ENCODE measurements around the gene SYCP2L.
"Not testable (repeated sequence)": the region's sequence is repeated elsewhere in the genome, so short reads cannot be mapped to it uniquely, and the experiment has no call there.

The SYCP2L gene

GRCh38 chr6:10993896-10994295 is 107.0 kb downstream of the SYCP2L start:
- no peaks in the 10 kb centered on the region for H3K9me3 Mint-ChIP-seq (ENCODE audit: low read depth)
- H3K27me3 Mint-ChIP-seq, result no peaks in the 10 kb centered on the region
- no peaks in the 10 kb centered on the region for H3K4me1 Mint-ChIP-seq (ENCODE audit: low read depth)
- H3K27ac Mint-ChIP-seq, result no peak overlapping the region
- no peaks in the 10 kb centered on the region for H3K36me3 Mint-ChIP-seq
- no peak overlapping the region for H3K4me3 Mint-ChIP-seq

GRCh38 chr6:10995114-10995707 is 108.4 kb downstream of the SYCP2L start:
- H3K27ac Mint-ChIP-seq, result no peak overlapping the region
- H3K4me1 Mint-ChIP-seq (ENCODE audit: low read depth), result no peaks in the 10 kb centered on the region
- H3K4me3 Mint-ChIP-seq, result no peak overlapping the region
- H3K27me3 Mint-ChIP-seq, result no peaks in the 10 kb centered on the region
- H3K36me3 Mint-ChIP-seq, result no peaks in the 10 kb centered on the region
- no peaks in the 10 kb centered on the region for H3K9me3 Mint-ChIP-seq (ENCODE audit: low read depth)

GRCh38 chr6:10999994-11000393 is 113.1 kb downstream of the SYCP2L start:
- H3K27me3 Mint-ChIP-seq, result peaks cover 6% of the 10 kb centered on the region
- no peaks in the 10 kb centered on the region for H3K36me3 Mint-ChIP-seq
- no peak overlapping the region for H3K4me3 Mint-ChIP-seq
- H3K27ac Mint-ChIP-seq, result no peak overlapping the region
- H3K9me3 Mint-ChIP-seq (ENCODE audit: low read depth), result no peaks in the 10 kb centered on the region
- H3K4me1 Mint-ChIP-seq (ENCODE audit: low read depth), result no peaks in the 10 kb centered on the region

GRCh38 chr6:11002176-11002575 is 115.3 kb downstream of the SYCP2L start:
- no peaks in the 10 kb centered on the region for H3K4me1 Mint-ChIP-seq (ENCODE audit: low read depth)
- no peak overlapping the region for H3K4me3 Mint-ChIP-seq
- no peaks in the 10 kb centered on the region for H3K36me3 Mint-ChIP-seq
- H3K27ac Mint-ChIP-seq, result no peak overlapping the region
- no peaks in the 10 kb centered on the region for H3K9me3 Mint-ChIP-seq (ENCODE audit: low read depth)
- H3K27me3 Mint-ChIP-seq, result peaks cover 6% of the 10 kb centered on the region

- H3K4me1 Mint-ChIP-seq (ENCODE audit: low read depth); H3K36me3 Mint-ChIP-seq; H3K4me3 Mint-ChIP-seq; H3K27ac Mint-ChIP-seq; H3K27me3 Mint-ChIP-seq; H3K9me3 Mint-ChIP-seq (ENCODE audit: low read depth): not testable (repeated sequence)
These were observed 116.4 kb downstream of the SYCP2L start for GRCh38 chr6:11003297-11003696.

GRCh38 chr6:11006061-11006460 is 119.2 kb downstream of the SYCP2L start:
- Mint-ChIP-seq H3K4me1 (ENCODE audit: low read depth) (no peaks in the 10 kb centered on the region), H3K4me3 (no peak overlapping the region), H3K27me3 (peaks cover 15% of the 10 kb centered on the region), H3K9me3 (ENCODE audit: low read depth) (no peaks in the 10 kb centered on the region), H3K36me3 (no peaks in the 10 kb centered on the region), H3K27ac (no peak overlapping the region)

GRCh38 chr6:11007715-11008608 is 121.1 kb downstream of the SYCP2L start:
- H3K36me3 Mint-ChIP-seq, result no peaks in the 10 kb centered on the region
- H3K27me3 Mint-ChIP-seq, result peaks cover 11% of the 10 kb centered on the region
- no peaks in the 10 kb centered on the region for H3K4me1 Mint-ChIP-seq (ENCODE audit: low read depth)
- H3K9me3 Mint-ChIP-seq (ENCODE audit: low read depth), result no peaks in the 10 kb centered on the region
- no peak overlapping the region for H3K27ac Mint-ChIP-seq
- H3K4me3 Mint-ChIP-seq, result no peak overlapping the region

GRCh38 chr6:11008821-11009220 is 122.0 kb downstream of the SYCP2L start:
- no peak overlapping the region for H3K27ac Mint-ChIP-seq
- H3K27me3 Mint-ChIP-seq, result peaks cover 13% of the 10 kb centered on the region
- H3K4me3 Mint-ChIP-seq, result no peak overlapping the region
- no peaks in the 10 kb centered on the region for H3K9me3 Mint-ChIP-seq (ENCODE audit: low read depth)
- no peaks in the 10 kb centered on the region for H3K4me1 Mint-ChIP-seq (ENCODE audit: low read depth)
- H3K36me3 Mint-ChIP-seq, result no peaks in the 10 kb centered on the region

- no peaks in the 10 kb centered on the region for H3K4me1 Mint-ChIP-seq (ENCODE audit: low read depth)
- peaks cover 13% of the 10 kb centered on the region for H3K27me3 Mint-ChIP-seq
- H3K9me3 Mint-ChIP-seq (ENCODE audit: low read depth), result no peaks in the 10 kb centered on the region
- no peak overlapping the region for H3K4me3 Mint-ChIP-seq
- H3K27ac Mint-ChIP-seq, result no peak overlapping the region
- no peaks in the 10 kb centered on the region for H3K36me3 Mint-ChIP-seq
These were observed 122.5 kb downstream of the SYCP2L start for GRCh38 chr6:11009353-11009752.

GRCh38 chr6:11011787-11012234 is 125.0 kb downstream of the SYCP2L start:
- Mint-ChIP-seq H3K27ac (no peak overlapping the region), H3K9me3 (ENCODE audit: low read depth) (no peaks in the 10 kb centered on the region), H3K27me3 (peaks cover 16% of the 10 kb centered on the region), H3K4me1 (ENCODE audit: low read depth) (no peaks in the 10 kb centered on the region), H3K4me3 (no peak overlapping the region), H3K36me3 (no peaks in the 10 kb centered on the region)

- H3K4me3 Mint-ChIP-seq, result no peak overlapping the region
- peaks cover 16% of the 10 kb centered on the region for H3K27me3 Mint-ChIP-seq
These were observed 125.5 kb downstream of the SYCP2L start for GRCh38 chr6:11012295-11012754.

GRCh38 chr6:11012976-11013720 is 126.3 kb downstream of the SYCP2L start:
- H3K4me1 Mint-ChIP-seq (ENCODE audit: low read depth), result no peaks in the 10 kb centered on the region
- H3K27me3 Mint-ChIP-seq, result peaks cover 16% of the 10 kb centered on the region
- no peak overlapping the region for H3K27ac Mint-ChIP-seq
- H3K36me3 Mint-ChIP-seq, result no peaks in the 10 kb centered on the region
- no peak overlapping the region for H3K4me3 Mint-ChIP-seq
- H3K9me3 Mint-ChIP-seq (ENCODE audit: low read depth), result no peaks in the 10 kb centered on the region

More at GRCh38 chr6:11012295-11012754, 125.5 kb downstream of the SYCP2L start:
- Mint-ChIP-seq H3K27ac (no peak overlapping the region), H3K9me3 (ENCODE audit: low read depth) (no peaks in the 10 kb centered on the region), H3K4me1 (ENCODE audit: low read depth) (no peaks in the 10 kb centered on the region), H3K36me3 (no peaks in the 10 kb centered on the region)

- H3K4me3 Mint-ChIP-seq, result no peak overlapping the region
- H3K9me3 Mint-ChIP-seq (ENCODE audit: low read depth), result no peaks in the 10 kb centered on the region
- peaks cover 15% of the 10 kb centered on the region for H3K27me3 Mint-ChIP-seq
- H3K27ac Mint-ChIP-seq, result no peak overlapping the region
- H3K4me1 Mint-ChIP-seq (ENCODE audit: low read depth), result no peaks in the 10 kb centered on the region
- no peaks in the 10 kb centered on the region for H3K36me3 Mint-ChIP-seq
These were observed 126.8 kb downstream of the SYCP2L start for GRCh38 chr6:11013721-11014070.

GRCh38 chr6:11015102-11015501 is 128.2 kb downstream of the SYCP2L start:
- no peaks in the 10 kb centered on the region for H3K4me1 Mint-ChIP-seq (ENCODE audit: low read depth)
- H3K9me3 Mint-ChIP-seq (ENCODE audit: low read depth), result no peaks in the 10 kb centered on the region
- no peak overlapping the region for H3K27ac Mint-ChIP-seq
- H3K36me3 Mint-ChIP-seq, result no peaks in the 10 kb centered on the region
- peaks cover 10% of the 10 kb centered on the region for H3K27me3 Mint-ChIP-seq
- no peak overlapping the region for H3K4me3 Mint-ChIP-seq

- H3K9me3 Mint-ChIP-seq (ENCODE audit: low read depth), result no peaks in the 10 kb centered on the region
- no peak overlapping the region for H3K27ac Mint-ChIP-seq
- H3K27me3 Mint-ChIP-seq, result peaks cover 11% of the 10 kb centered on the region
- no peaks in the 10 kb centered on the region for H3K4me1 Mint-ChIP-seq (ENCODE audit: low read depth)
- no peaks in the 10 kb centered on the region for H3K36me3 Mint-ChIP-seq
- H3K4me3 Mint-ChIP-seq, result no peak overlapping the region
These were observed 129.6 kb downstream of the SYCP2L start for GRCh38 chr6:11016452-11016851.

Measured in activated naive CD8-positive, alpha-beta T cell (primary cell).